D721Med (cell line): ENCODE measurements around the gene SNIP1.
"Not testable (repeated sequence)": the region's sequence is repeated elsewhere in the genome, so short reads cannot be mapped to it uniquely, and the experiment has no call there.

Source experiments
- DNase-seq: peaks from one replicate; pipeline ENCODE4 v3.0.0; 2011; ENCODE audit warnings: low spot score; ENCODE audit not compliant: insufficient read length
- FAIRE-seq: peaks from 2 replicates; lab custom pipeline; 2011; peaks lifted over from hg19 to GRCh38; lab: Jason Lieb, UNC
- CTCF ChIP-seq: IDR thresholded peaks from 2 replicates; pipeline ENCODE4 v1.5.1; 2012; ENCODE audit warnings: mild to moderate bottlenecking, control low read depth; ENCODE audit not compliant: insufficient read depth; ENCODE audit errors: missing control alignments

The SNIP1 gene

GRCh38 chr1:37564892-37565291 is 10.8 kb upstream of the SNIP1 start:
- no peak for TF ChIP-seq CTCF
- no peak for FAIRE-seq

GRCh38 chr1:37562984-37563383 is 8.9 kb upstream of the SNIP1 start:
- FAIRE-seq (no peak), DNase-seq (no peak)
- no peak for TF ChIP-seq CTCF

More at GRCh38 chr1:37564892-37565291, 10.8 kb upstream of the SNIP1 start:
- DNase-seq: no peak

GRCh38 chr1:37561133-37562132 is 7.3 kb upstream of the SNIP1 start:
- DNase-seq (peak; percentile 47), FAIRE-seq (no peak)
- TF ChIP-seq CTCF: peak; percentile 54

- FAIRE-seq (no peak), DNase-seq (no peak)
- no peak for TF ChIP-seq CTCF
Measured at GRCh38 chr1:37560401-37561132, 6.5 kb upstream of the SNIP1 start.

GRCh38 chr1:37559957-37560379 is 5.9 kb upstream of the SNIP1 start:
- not testable (repeated sequence) for DNase-seq, FAIRE-seq

- TF ChIP-seq CTCF: no peak
- DNase-seq (no peak), FAIRE-seq (no peak)
Measured at GRCh38 chr1:37559080-37559479, 5.0 kb upstream of the SNIP1 start.

- FAIRE-seq: no peak
Measured at GRCh38 chr1:37558411-37558810, 4.3 kb upstream of the SNIP1 start.

More at GRCh38 chr1:37558411-37558810, 4.3 kb upstream of the SNIP1 start:
- DNase-seq: no peak
- no peak for TF ChIP-seq CTCF
